HCT116 (cell line): ENCODE measurements around the gene NAA50. TPM values are rescaled to one million over a fixed set of nuclear protein-coding genes. Genes with fewer than 3 reads are reported as not detected.

Experiments used
- ATAC-seq: fragments of 200-7000 bp; cut with Tn5 transposase; 2 replicates; pipeline ENCODE4 v1.9.1; 2020; ENCODE audit warnings: mild to moderate bottlenecking, moderate library complexity
- BruUV-seq: library from RNA; stranded (reverse); fragments of 400-500 nt; replicated peaks from 2 replicates; lab custom pipeline; 2021; lab: Mats Ljungman, UMichigan
- CTCF ChIA-PET: fragments of 300-600 bp; sonication (Branson Sonifier 250); formaldehyde crosslinking; loops from one replicate; lab custom pipeline; 2021; ENCODE audit warnings: antibody characterized with exemption; lab: Charles Lee
- POLR2A ChIA-PET: fragments of 300-600, 350-600 bp; sonication (Branson Sonifier 250); formaldehyde crosslinking; loops from one replicate; lab custom pipeline; 2021; ENCODE audit warnings: antibody characterized with exemption; lab: Charles Lee
- RAD21 ChIA-PET, 2 experiments: fragments of 300-600 bp; sonication (Branson Sonifier 250); formaldehyde crosslinking; loops; one replicate each; lab custom pipeline; 2023; ENCODE audit warnings: low total read pairs in 2 of 2; ENCODE audit not compliant: uncharacterized antibody in 2 of 2, unreplicated experiment in 2 of 2, low non-redundant PET in 1 of 2; lab: Charles Lee
- DNase-seq: peaks from one replicate; pipeline ENCODE4 v3.0.0-alpha.2; 2010; ENCODE audit warnings: low read depth, low spot score
- H2AFZ ChIP-seq: fragments of 200-600 bp; shearing (Covaris generic), sonication (generic); 2 replicates; pipeline ENCODE4 v1.6.1; 2017; ENCODE audit warnings: low read depth, mixed run types, mixed read lengths, antibody characterized with exemption, low read length; ENCODE audit not compliant: poor library complexity, severe bottlenecking
- H3K27ac ChIP-seq: 2 replicates; pipeline ENCODE4 v1.5.1; 2012; ENCODE audit warnings: low read depth, low read length
- H3K27me3 ChIP-seq: fragments of 200-600 bp; sonication (generic); 2 replicates; pipeline ENCODE4 v1.6.1; 2016; ENCODE audit warnings: mixed run types, low read length, mixed read lengths; ENCODE audit not compliant: insufficient read depth
- H3K36me3 ChIP-seq, 2 experiments: fragments of 200-500 bp in 1 of 2; fragments of 200-600 bp in 1 of 2; sonication (Bioruptor generic) in 1 of 2; sonication (generic) in 1 of 2; 2 replicates each; pipeline versions ENCODE4 v1.5.1 to v1.6.1; 2014 to 2016; ENCODE audit warnings: low read length in 2 of 2, inconsistent platforms in 1 of 2, mixed read lengths in 1 of 2, mixed run types in 1 of 2; ENCODE audit not compliant: insufficient read depth in 2 of 2, control insufficient read depth in 1 of 2
- H3K4me1 ChIP-seq, 2 experiments: fragments of 200-600 bp in 1 of 2; sonication (generic) in 1 of 2; 2 replicates each; pipeline versions ENCODE4 v1.5.1 to v1.6.1; 2012 to 2017; ENCODE audit warnings: low read length in 2 of 2, inconsistent platforms in 1 of 2, mild to moderate bottlenecking in 1 of 2, mixed read lengths in 1 of 2, mixed run types in 1 of 2, moderate library complexity in 1 of 2; ENCODE audit not compliant: insufficient read depth in 2 of 2, control insufficient read depth in 1 of 2
- H3K4me2 ChIP-seq: fragments of 200-600 bp; sonication (generic); 2 replicates; pipeline ENCODE4 v1.6.1; 2017; ENCODE audit warnings: mixed run types, low read length, mixed read lengths
- H3K4me3 ChIP-seq, 2 experiments: fragments of 200-600 bp in 1 of 2; sonication (generic) in 1 of 2; replicated peaks in 1 of 2; 2 replicates each; pipeline ENCODE4 v1.5.1; 2011 to 2016; ENCODE audit warnings: low read length in 2 of 2, control low read depth in 1 of 2, low read depth in 1 of 2, mild to moderate bottlenecking in 1 of 2, mixed read lengths in 1 of 2, mixed run types in 1 of 2
- H3K79me2 ChIP-seq: fragments of 200-600 bp; sonication (generic); 2 replicates; pipeline ENCODE4 v1.6.1; 2017; ENCODE audit warnings: mild to moderate bottlenecking, mixed run types, low read length, moderate library complexity, mixed read lengths; ENCODE audit not compliant: insufficient read depth
- H3K9ac ChIP-seq: fragments of 200-600 bp; sonication (generic); 2 replicates; pipeline ENCODE4 v1.6.1; 2016; ENCODE audit warnings: low read length, mixed read lengths
- H3K9me2 ChIP-seq: fragments of 200-600 bp; sonication (generic), shearing (Covaris generic); 2 replicates; pipeline ENCODE4 v1.6.1; 2017; ENCODE audit warnings: mixed run types, mild to moderate bottlenecking, moderate library complexity; ENCODE audit not compliant: insufficient read depth
- H3K9me3 ChIP-seq, 2 experiments: fragments of 200-500 bp in 1 of 2; fragments of 200-600 bp in 1 of 2; sonication (Bioruptor generic) in 1 of 2; sonication (generic) in 1 of 2; 2 replicates each; pipeline ENCODE4 v1.6.1; 2014 to 2017; ENCODE audit warnings: low read length in 2 of 2, mixed read lengths in 2 of 2, inconsistent platforms in 1 of 2, low read depth in 1 of 2, mild to moderate bottlenecking in 1 of 2, mixed run types in 1 of 2, moderate library complexity in 1 of 2; ENCODE audit not compliant: control insufficient read depth in 1 of 2, insufficient read depth in 1 of 2
- H4K20me1 ChIP-seq: fragments of 200-600 bp; sonication (generic), shearing (Covaris generic); 2 replicates; pipeline ENCODE4 v1.6.1; 2017; ENCODE audit warnings: mixed run types, mild to moderate bottlenecking, moderate library complexity; ENCODE audit not compliant: insufficient read depth
- CBX3 ChIP-seq: IDR thresholded peaks from 2 replicates; pipeline ENCODE4 v1.6.1; 2012; ENCODE audit warnings: low read depth
- CEBPB ChIP-seq: IDR thresholded peaks from 2 replicates; pipeline ENCODE4 v1.6.1; 2012; ENCODE audit warnings: low read depth
- EGR1 ChIP-seq: IDR thresholded peaks from 2 replicates; pipeline ENCODE4 v1.6.1; 2012; ENCODE audit warnings: low read depth
- ELF1 ChIP-seq: IDR thresholded peaks from 2 replicates; pipeline ENCODE4 v1.6.1; 2012; ENCODE audit warnings: low read depth, borderline replicate concordance
- EZH2 ChIP-seq: fragments of 200-600 bp; sonication (generic); IDR thresholded peaks from 2 replicates; pipeline ENCODE4 v1.6.1; 2017; ENCODE audit warnings: antibody characterized with exemption, mixed run types
- FOSL1 ChIP-seq: IDR thresholded peaks from 2 replicates; pipeline ENCODE4 v1.6.1; 2012; ENCODE audit warnings: low read depth
- MAX ChIP-seq: IDR thresholded peaks from 2 replicates; pipeline ENCODE4 v1.6.1; 2012
- POLR2AphosphoS5 ChIP-seq: IDR thresholded peaks from 2 replicates; pipeline ENCODE4 v1.6.1; 2011; ENCODE audit warnings: mild to moderate bottlenecking, low read depth, low read length, moderate library complexity
- RAD21 ChIP-seq: IDR thresholded peaks from 2 replicates; pipeline ENCODE4 v1.6.1; 2012; ENCODE audit warnings: low read depth, mild to moderate bottlenecking
- SP1 ChIP-seq: IDR thresholded peaks from 2 replicates; pipeline ENCODE4 v1.6.1; 2012; ENCODE audit warnings: low read depth
- SRF ChIP-seq: IDR thresholded peaks from 2 replicates; pipeline ENCODE4 v1.6.1; 2012; ENCODE audit warnings: low read depth
- TCF7L2 ChIP-seq: IDR thresholded peaks from 2 replicates; pipeline ENCODE4 v1.7.0; 2011; ENCODE audit warnings: borderline replicate concordance, inconsistent platforms; ENCODE audit not compliant: insufficient read depth, insufficient read length; ENCODE audit errors: extremely low read depth
- YY1 ChIP-seq: IDR thresholded peaks from 2 replicates; pipeline ENCODE4 v1.6.1; 2011; ENCODE audit warnings: low read length, low read depth, moderate library complexity, mild to moderate bottlenecking; ENCODE audit not compliant: insufficient replicate concordance; ENCODE audit errors: extremely low read depth
- ZBTB33 ChIP-seq: IDR thresholded peaks from 2 replicates; pipeline ENCODE4 v1.6.1; 2011; ENCODE audit warnings: mild to moderate bottlenecking, low read length, moderate library complexity; ENCODE audit not compliant: insufficient replicate concordance; ENCODE audit errors: extremely low read depth
- ZNF274 ChIP-seq: fragments of 200-500 bp; sonication (Bioruptor generic); IDR thresholded peaks from 2 replicates; pipeline ENCODE4 v1.6.1; 2014; ENCODE audit warnings: mild to moderate bottlenecking, low read depth, low read length, inconsistent platforms
- intact Hi-C: fragments of 100-400 bp; cut with micrococcal nuclease; formaldehyde crosslinking; loops from 2 replicates; pipeline ENCODE4 v1.10.0; 2022
- total RNA-seq: library from RNA; stranded (reverse); gene quantifications from one replicate; pipeline ENCODE4 v1.2.1, GENCODE V29; 2021; ENCODE audit not compliant: unreplicated experiment

The NAA50 gene
- total RNA-seq, 1 experiment from 2014 or later: 233 TPM

GRCh38 chr3:113696658-113697499, 49.2 kb downstream of the NAA50 start:
- H2AFZ ChIP-seq: peak overlapping the region; percentile 97
- peak overlapping the region; percentile 74 for H3K9ac ChIP-seq
- DNase-seq: peak; percentile 97
- CTCF ChIA-PET: interaction anchor here (0.6 kb wide), 1 partner anchor 181 kb away, joined by 3 read pairs; no protein-coding TSS in a partner anchor
- H3K9me2 ChIP-seq: no peaks in the 10 kb centered on the region
- H3K27me3 ChIP-seq: no peaks in the 10 kb centered on the region
- no peaks in the 10 kb centered on the region for H3K9me3 ChIP-seq
- BruUV-seq: TSS peak; percentile 84
- intact Hi-C loops: no loop called here
- H3K36me3 ChIP-seq: no peaks in the 10 kb centered on the region
- TF ChIP-seq SRF (no peak), YY1 (peak; percentile 48), ZBTB33 (no peak), EZH2 (no peak), FOSL1 (no peak), CBX3 (no peak), ZNF274 (no peak), SP1 (peak; percentile 99), EGR1 (0 out of 2 replicates have a peak, but pooled peaks have one; percentile 59), POLR2AphosphoS5 (peak; percentile 12; the same call in 1 of the 2 replicates), MAX (peak; percentile 71), TCF7L2 (peak; percentile 19), CEBPB (no peak), ELF1 (peak; percentile 68), RAD21 (no peak)
- H3K4me2 ChIP-seq: peak overlapping the region; percentile 97
- peak overlapping the region; percentile 49 for H3K27ac ChIP-seq
- peak overlapping the region; percentile 68 to 93 for H3K4me3 ChIP-seq
- ATAC-seq: peak; percentile 90
- no peaks in the 10 kb centered on the region for H4K20me1 ChIP-seq
- POLR2A ChIA-PET: interaction anchor here (0.6 kb wide), 1 partner anchor 39 kb away, joined by 5 read pairs; no protein-coding TSS in a partner anchor
- peaks cover 4% of the 10 kb centered on the region; the same call in 1 of the 2 replicates for H3K79me2 ChIP-seq
- H3K4me1 ChIP-seq: peaks cover 4 to 17% of the 10 kb centered on the region in 2 experiments; a peak in 3 of 4 replicates
- RAD21 ChIA-PET: no interaction called here
